ENCODE measurements around the gene COL4A4. TPM values are rescaled to one million over a fixed set of nuclear protein-coding genes. Genes with fewer than 3 reads are reported as not detected.

Gene COL4A4
- total RNA-seq, 3 donors from 2014 or later (not counting 1 experiment from before 2014, with no cell fraction given) = 0.31 to 2.3 (median 0.88) TPM

DNA sequence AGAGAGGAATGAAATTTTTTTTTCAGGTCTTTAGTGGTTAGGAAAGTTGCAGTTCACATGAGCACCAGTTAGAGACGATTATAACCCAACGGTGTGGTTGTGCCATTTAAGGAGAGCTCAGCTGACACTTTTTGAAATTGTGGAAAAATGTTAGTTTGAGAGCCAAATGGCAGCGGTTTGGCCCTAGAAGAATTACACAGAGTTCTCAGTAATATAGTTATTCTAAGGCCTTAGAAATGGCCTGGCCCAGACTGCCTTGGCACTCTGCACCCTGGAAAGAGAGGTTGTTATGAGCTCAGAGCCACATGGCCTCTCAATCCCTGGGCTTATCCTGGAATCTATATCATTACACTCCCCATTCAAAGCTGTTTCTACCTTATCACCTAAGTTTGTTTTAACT, 210.8 kb downstream of the COL4A4 start:
- Mint-ChIP-seq H3K27ac (no peak overlapping the region), H3K4me3 (no peak overlapping the region), H3K9me3 (peaks cover 0 to 2% of the 10 kb centered on the region in 2 donors), H3K4me1 (peaks cover 0 to 19% of the 10 kb centered on the region in 2 donors), H3K27me3 (ENCODE audit: low read depth in 2 of 2) (no peaks in the 10 kb centered on the region), H3K36me3 (peaks cover 6% of the 10 kb centered on the region)
- TF ChIP-seq, protein P1, sequence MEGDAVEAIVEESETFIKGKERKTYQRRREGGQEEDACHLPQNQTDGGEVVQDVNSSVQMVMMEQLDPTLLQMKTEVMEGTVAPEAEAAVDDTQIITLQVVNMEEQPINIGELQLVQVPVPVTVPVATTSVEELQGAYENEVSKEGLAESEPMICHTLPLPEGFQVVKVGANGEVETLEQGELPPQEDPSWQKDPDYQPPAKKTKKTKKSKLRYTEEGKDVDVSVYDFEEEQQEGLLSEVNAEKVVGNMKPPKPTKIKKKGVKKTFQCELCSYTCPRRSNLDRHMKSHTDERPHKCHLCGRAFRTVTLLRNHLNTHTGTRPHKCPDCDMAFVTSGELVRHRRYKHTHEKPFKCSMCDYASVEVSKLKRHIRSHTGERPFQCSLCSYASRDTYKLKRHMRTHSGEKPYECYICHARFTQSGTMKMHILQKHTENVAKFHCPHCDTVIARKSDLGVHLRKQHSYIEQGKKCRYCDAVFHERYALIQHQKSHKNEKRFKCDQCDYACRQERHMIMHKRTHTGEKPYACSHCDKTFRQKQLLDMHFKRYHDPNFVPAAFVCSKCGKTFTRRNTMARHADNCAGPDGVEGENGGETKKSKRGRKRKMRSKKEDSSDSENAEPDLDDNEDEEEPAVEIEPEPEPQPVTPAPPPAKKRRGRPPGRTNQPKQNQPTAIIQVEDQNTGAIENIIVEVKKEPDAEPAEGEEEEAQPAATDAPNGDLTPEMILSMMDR (IDR thresholded peaks at IDR 0.05) = no peak
- no peak for DNase-seq
- no peak overlapping the region for H3K27ac ChIP-seq (ENCODE audit: low read length)
- ATAC-seq = no peak
- WGBS (ENCODE audit: insufficient coverage) = 80% methylated on average over 3 of the region's 3 CpGs
- intact Hi-C loops (cut with micrococcal nuclease) = no loop called here
- no peak overlapping the region for H3K4me3 ChIP-seq (ENCODE audit: low read length)
- no peaks in the 10 kb centered on the region for H3K4me1 ChIP-seq (ENCODE audit: control insufficient read depth, insufficient read depth, low read length)
- H3K9me3 ChIP-seq (ENCODE audit: control insufficient read depth, insufficient read depth, low read length) = peaks cover 2% of the 10 kb centered on the region
- no peaks in the 10 kb centered on the region for H3K36me3 ChIP-seq (ENCODE audit: control insufficient read depth, insufficient read depth, low read length)
- H3K27me3 ChIP-seq (ENCODE audit: control insufficient read depth, insufficient read depth, low read length) = no peaks in the 10 kb centered on the region

Other genes starting within 250 kb of the COL4A4 start
- gene COL4A3, start 419 bp upstream of the COL4A4 start, total RNA-seq = 1 to 10 TPM in 2 of 3 donors, under 1 TPM in 1; 0.45 to 1.8 (median 1.0) TPM
- gene MFF, start 161.0 kb upstream of the COL4A4 start, total RNA-seq = 10 to 100 TPM; 57.7 to 60.8 (median 59.8) TPM
- gene TM4SF20, start 215.1 kb upstream of the COL4A4 start, total RNA-seq = not detected
- not detected for gene SCYGR1, start 223.7 kb upstream of the COL4A4 start, total RNA-seq